Neuronal stem cell (in vitro differentiated cells): ENCODE data around the gene ABO.
"Not testable (repeated sequence)": the region's sequence is repeated elsewhere in the genome, so short reads cannot be mapped to it uniquely, and the experiment has no call there.

Experiments used
- DNase-seq: peaks from one replicate; pipeline ENCODE4 v3.0.0-alpha.2; 2013; ENCODE audit warnings: low spot score
- H2AFZ ChIP-seq: one replicate; pipeline ENCODE4 v1.6.1; 2013; ENCODE audit warnings: mild to moderate bottlenecking, low read length, inconsistent platforms
- H2AK5ac ChIP-seq: 2 replicates; pipeline ENCODE4 v1.6.1; 2013; ENCODE audit warnings: low read depth, mild to moderate bottlenecking, inconsistent platforms, low read length, moderate library complexity, mixed read lengths
- H2BK120ac ChIP-seq: 2 replicates; pipeline ENCODE4 v1.6.1; 2013; ENCODE audit warnings: low read depth, mild to moderate bottlenecking, inconsistent platforms, low read length, moderate library complexity, mixed read lengths
- H2BK12ac ChIP-seq: one replicate; pipeline ENCODE4 v1.6.1; 2013; ENCODE audit warnings: low read length, inconsistent platforms
- H2BK15ac ChIP-seq: 2 replicates; pipeline ENCODE4 v1.6.1; 2013; ENCODE audit warnings: mild to moderate bottlenecking, low read length, inconsistent platforms, mixed read lengths
- H2BK5ac ChIP-seq: one replicate; pipeline ENCODE4 v1.6.1; 2013; ENCODE audit warnings: inconsistent platforms, mild to moderate bottlenecking, low read length, moderate library complexity
- H3K14ac ChIP-seq: one replicate; pipeline ENCODE4 v1.6.1; 2013; ENCODE audit warnings: low read length, inconsistent platforms
- H3K18ac ChIP-seq: 2 replicates; pipeline ENCODE4 v1.6.1; 2013; ENCODE audit warnings: low read length, inconsistent platforms
- H3K23ac ChIP-seq: 2 replicates; pipeline ENCODE4 v1.6.1; 2013; ENCODE audit warnings: low read depth, mild to moderate bottlenecking, mixed read lengths, low read length, inconsistent platforms; ENCODE audit not compliant: poor library complexity
- H3K27ac ChIP-seq: replicated peaks from 3 replicates; pipeline ENCODE4 v1.5.1; 2013; ENCODE audit warnings: low read length, inconsistent platforms
- H3K27me3 ChIP-seq, 3 experiments: 2 replicates each; pipeline ENCODE4 v1.6.1; 2013; ENCODE audit warnings: low read length in 3 of 3, mild to moderate bottlenecking in 2 of 3, inconsistent platforms in 1 of 3, low read depth in 1 of 3, mixed read lengths in 1 of 3, moderate library complexity in 1 of 3; ENCODE audit not compliant: control insufficient read depth in 3 of 3, insufficient read depth in 3 of 3
- H3K36me3 ChIP-seq, 2 donors: replicated peaks in 1 of 2; 2 replicates each; pipeline ENCODE4 v1.6.1; 2013; ENCODE audit warnings: low read length in 2 of 2; ENCODE audit not compliant: control insufficient read depth in 2 of 2, insufficient read depth in 2 of 2
- H3K4ac ChIP-seq: 2 replicates; pipeline ENCODE4 v1.6.1; 2013; ENCODE audit warnings: inconsistent platforms, mild to moderate bottlenecking, low read length, moderate library complexity
- H3K4me1 ChIP-seq, 2 donors: 1 replicate in 1 of 2; 2 replicates in 1 of 2; pipeline ENCODE4 v1.6.1; 2013; ENCODE audit warnings: low read length in 2 of 2, low read depth in 1 of 2; ENCODE audit not compliant: control insufficient read depth in 2 of 2, insufficient read depth in 1 of 2
- H3K4me2 ChIP-seq: one replicate; pipeline ENCODE4 v1.6.1; 2013; ENCODE audit warnings: mild to moderate bottlenecking, low read length, inconsistent platforms; ENCODE audit not compliant: insufficient read depth, poor library complexity, severe bottlenecking
- H3K4me3 ChIP-seq, 2 donors: 2 replicates each; pipeline ENCODE4 v1.5.1; 2013; ENCODE audit warnings: low read length in 2 of 2, mild to moderate bottlenecking in 2 of 2, inconsistent platforms in 1 of 2, moderate library complexity in 1 of 2
- H3K79me1 ChIP-seq: one replicate; pipeline ENCODE4 v1.6.1; 2013; ENCODE audit warnings: low read depth, mild to moderate bottlenecking, inconsistent platforms, low read length, moderate library complexity
- H3K9ac ChIP-seq: one replicate; pipeline ENCODE4 v1.6.1; 2013; ENCODE audit warnings: mild to moderate bottlenecking, low read depth, low read length, inconsistent platforms; ENCODE audit not compliant: poor library complexity
- H3K9me3 ChIP-seq, 2 donors: replicated peaks in 1 of 2; 2 replicates each; pipeline versions ENCODE3 to v1.6.1; 2013; ENCODE audit warnings: low read length in 2 of 2, mild to moderate bottlenecking in 2 of 2, inconsistent platforms in 1 of 2, low read depth in 1 of 2, mixed read lengths in 1 of 2, moderate library complexity in 1 of 2; ENCODE audit not compliant: control insufficient read depth in 2 of 2, insufficient read depth in 1 of 2
- H4K8ac ChIP-seq: one replicate; pipeline ENCODE4 v1.6.1; 2013; ENCODE audit warnings: low read depth, mild to moderate bottlenecking, inconsistent platforms, low read length, moderate library complexity
- H4K91ac ChIP-seq: one replicate; pipeline ENCODE4 v1.6.1; 2013; ENCODE audit warnings: low read length, low read depth, mild to moderate bottlenecking, inconsistent platforms; ENCODE audit not compliant: poor library complexity
- WGBS, 2 donors: extraction: QIAGEN DNeasy Blood & Tissue Kit; methylation state at CpG; one replicate each; pipeline ENCODE4 v1.1.7; 2013; ENCODE audit warnings: missing lambda C conversion rate in 2 of 2, mixed read lengths in 1 of 2; ENCODE audit not compliant: insufficient read length in 2 of 2, insufficient replicate concordance in 1 of 2; ENCODE audit errors: extremely low coverage in 2 of 2; 5-methylcytosine and 5-hydroxymethylcytosine counted together

ABO gene

GRCh38 chr9:133286523-133286922 lies 11.5 kb upstream of the ABO start:
- H3K27me3 ChIP-seq, result peaks cover 0 to 3% (median 3%) of the 10 kb centered on the region in 3 experiments
- no peak overlapping the region for H3K4me3 ChIP-seq
- no peak overlapping the region for H3K27ac ChIP-seq
- H4K8ac ChIP-seq, result no peak overlapping the region
- H3K36me3 ChIP-seq, result no peaks in the 10 kb centered on the region
- H3K9me3 ChIP-seq, result peaks cover 6 to 7% of the 10 kb centered on the region in 2 donors
- no peak overlapping the region for H3K18ac ChIP-seq
- H3K23ac ChIP-seq, result no peak overlapping the region
- H2BK15ac ChIP-seq, result no peak overlapping the region
- H2BK120ac ChIP-seq, result no peak overlapping the region
- no peak overlapping the region for H2BK12ac ChIP-seq
- no peak overlapping the region for H3K9ac ChIP-seq
- H3K4me2 ChIP-seq, result no peak overlapping the region
- H3K79me1 ChIP-seq, result no peaks in the 10 kb centered on the region
- no peak overlapping the region for H4K91ac ChIP-seq
- H3K4me1 ChIP-seq, result no peaks in the 10 kb centered on the region
- H2AFZ ChIP-seq, result no peak overlapping the region
- no peak overlapping the region for H2BK5ac ChIP-seq
- H3K14ac ChIP-seq, result no peak overlapping the region
- no peak for DNase-seq
- no CpG with 5 or more reads among the region's 2 CpGs for WGBS, 2 donors
- H2AK5ac ChIP-seq, result no peak overlapping the region
- no peak overlapping the region for H3K4ac ChIP-seq

- H3K36me3 ChIP-seq, result no peaks in the 10 kb centered on the region
- H3K23ac ChIP-seq, result no peak overlapping the region
- H2BK120ac ChIP-seq, result no peak overlapping the region
- no peak overlapping the region for H2BK5ac ChIP-seq
- no peak overlapping the region for H2BK15ac ChIP-seq
- no peak overlapping the region for H3K18ac ChIP-seq
- no peak overlapping the region for H2BK12ac ChIP-seq
- no CpG with 5 or more reads among the region's 6 CpGs for WGBS, 2 donors
- peaks cover 0 to 13% (median 3%) of the 10 kb centered on the region in 3 experiments for H3K27me3 ChIP-seq
- no peak overlapping the region for H3K14ac ChIP-seq
- peaks cover 0 to 6% of the 10 kb centered on the region in 2 donors for H3K9me3 ChIP-seq
- no peak overlapping the region for H2AK5ac ChIP-seq
- no peak overlapping the region for H3K27ac ChIP-seq
- H3K4me3 ChIP-seq, result no peak overlapping the region
- H2AFZ ChIP-seq, result no peak overlapping the region
- no peak overlapping the region for H4K8ac ChIP-seq
- no peak overlapping the region for H3K4me2 ChIP-seq
- no peaks in the 10 kb centered on the region for H3K4me1 ChIP-seq
- no peaks in the 10 kb centered on the region for H3K79me1 ChIP-seq
- DNase-seq, result no peak
- no peak overlapping the region for H4K91ac ChIP-seq
- no peak overlapping the region for H3K9ac ChIP-seq
- no peak overlapping the region for H3K4ac ChIP-seq
Observed at GRCh38 chr9:133285252-133285775, 10.3 kb upstream of the ABO start.

- Histone ChIP-seq H3K23ac (no peak overlapping the region), H2BK15ac (no peak overlapping the region), H3K27ac (no peak overlapping the region), H2BK12ac (no peak overlapping the region), H3K14ac (no peak overlapping the region), H2AK5ac (no peak overlapping the region), H4K91ac (no peak overlapping the region), H3K4me3 (no peak overlapping the region), H3K18ac (no peak overlapping the region), H3K4me2 (no peak overlapping the region), H3K27me3 (peaks cover 0 to 22% (median 3%) of the 10 kb centered on the region in 3 experiments), H3K4ac (no peak overlapping the region), H3K9me3 (peaks cover 0 to 6% of the 10 kb centered on the region in 2 donors), H2AFZ (no peak overlapping the region), H3K36me3 (no peaks in the 10 kb centered on the region), H4K8ac (no peak overlapping the region), H2BK5ac (no peak overlapping the region), H3K9ac (no peak overlapping the region), H3K79me1 (no peaks in the 10 kb centered on the region), H3K4me1 (no peaks in the 10 kb centered on the region), H2BK120ac (no peak overlapping the region)
- DNase-seq, result no peak
- no CpG with 5 or more reads among the region's 8 CpGs for WGBS, 2 donors
Observed at GRCh38 chr9:133284362-133284761, 9.4 kb upstream of the ABO start.

- H3K27me3 ChIP-seq, result peaks cover 0 to 32% (median 5%) of the 10 kb centered on the region in 3 experiments
- H3K23ac ChIP-seq, H3K14ac ChIP-seq, H2BK5ac ChIP-seq, H4K8ac ChIP-seq, DNase-seq, H2BK12ac ChIP-seq, H3K4me3 ChIP-seq, H3K79me1 ChIP-seq, H2BK15ac ChIP-seq, H2BK120ac ChIP-seq, H3K27ac ChIP-seq, H2AK5ac ChIP-seq, H3K9ac ChIP-seq, H3K4me2 ChIP-seq, H3K4ac ChIP-seq, H3K18ac ChIP-seq, H3K9me3 ChIP-seq, H3K4me1 ChIP-seq, H3K36me3 ChIP-seq, H4K91ac ChIP-seq, H2AFZ ChIP-seq: not testable (repeated sequence)
- no CpG with 5 or more reads among the region's 16 CpGs for WGBS, 2 donors
Observed at GRCh38 chr9:133283255-133284032, 8.4 kb upstream of the ABO start.
